ENCODE measurements around the gene ITSN1. TPM values are rescaled to one million over a fixed set of nuclear protein-coding genes. Genes with fewer than 3 reads are reported as not detected.
A peak's percentile ranks its signal among the peaks of the same experiment; 100 is the strongest.

Gene ITSN1
- total and polyA plus RNA-seq, 2 donors from 2014 or later, result 8.1 to 42.5 TPM

DNA sequence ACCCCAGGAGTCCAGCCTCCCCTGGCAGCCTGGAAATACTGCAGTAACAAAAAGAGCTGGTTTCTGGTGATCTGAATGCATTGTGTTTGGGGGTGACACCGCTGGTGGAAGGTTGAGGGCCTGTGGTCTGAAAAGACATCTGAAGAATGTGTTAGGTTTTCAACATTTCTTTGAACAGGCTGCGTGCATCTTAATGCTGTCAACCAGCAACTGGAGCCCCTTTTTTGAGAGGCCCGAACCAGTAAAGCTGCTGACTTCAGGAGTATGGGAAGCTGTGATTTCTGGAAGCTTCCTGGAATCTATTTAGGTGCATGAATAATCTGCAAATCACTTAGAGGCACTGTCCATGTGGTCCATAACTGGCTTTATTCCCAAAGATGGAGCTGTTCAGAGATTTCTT lies 256.3 kb downstream of the ITSN1 start:
- Histone ChIP-seq H3K9ac (ENCODE audit: low read length in 3 of 3) (no peak overlapping the region), H3K4me3 (ENCODE audit: low read length in 3 of 3) (no peak overlapping the region), H3K36me3 (ENCODE audit: control insufficient read depth in 2 of 3, insufficient read depth in 3 of 3, low read length in 3 of 3) (peaks cover 0 to 17% (median 2%) of the 10 kb centered on the region in 3 donors), H3K27ac (ENCODE audit: low read depth in 2 of 2, low read length in 2 of 2) (no peak overlapping the region), H3K9me3 (ENCODE audit: control insufficient read depth in 2 of 3, insufficient read depth in 1 of 3, low read length in 3 of 3) (no peaks in the 10 kb centered on the region), H3K27me3 (ENCODE audit: control insufficient read depth, insufficient read depth, low read length) (no peaks in the 10 kb centered on the region), H3K4me1 (ENCODE audit: control insufficient read depth in 2 of 3, insufficient read depth in 2 of 3, low read depth in 1 of 3, low read length in 3 of 3) (peaks cover 0 to 4% (median 2%) of the 10 kb centered on the region in 3 donors)
- TF ChIP-seq, protein P1, sequence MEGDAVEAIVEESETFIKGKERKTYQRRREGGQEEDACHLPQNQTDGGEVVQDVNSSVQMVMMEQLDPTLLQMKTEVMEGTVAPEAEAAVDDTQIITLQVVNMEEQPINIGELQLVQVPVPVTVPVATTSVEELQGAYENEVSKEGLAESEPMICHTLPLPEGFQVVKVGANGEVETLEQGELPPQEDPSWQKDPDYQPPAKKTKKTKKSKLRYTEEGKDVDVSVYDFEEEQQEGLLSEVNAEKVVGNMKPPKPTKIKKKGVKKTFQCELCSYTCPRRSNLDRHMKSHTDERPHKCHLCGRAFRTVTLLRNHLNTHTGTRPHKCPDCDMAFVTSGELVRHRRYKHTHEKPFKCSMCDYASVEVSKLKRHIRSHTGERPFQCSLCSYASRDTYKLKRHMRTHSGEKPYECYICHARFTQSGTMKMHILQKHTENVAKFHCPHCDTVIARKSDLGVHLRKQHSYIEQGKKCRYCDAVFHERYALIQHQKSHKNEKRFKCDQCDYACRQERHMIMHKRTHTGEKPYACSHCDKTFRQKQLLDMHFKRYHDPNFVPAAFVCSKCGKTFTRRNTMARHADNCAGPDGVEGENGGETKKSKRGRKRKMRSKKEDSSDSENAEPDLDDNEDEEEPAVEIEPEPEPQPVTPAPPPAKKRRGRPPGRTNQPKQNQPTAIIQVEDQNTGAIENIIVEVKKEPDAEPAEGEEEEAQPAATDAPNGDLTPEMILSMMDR (IDR thresholded peaks at IDR 0.05; ENCODE audit: borderline replicate concordance, extremely low read depth, insufficient read depth), result no peak
- FAIRE-seq, result no peak
- DNase-seq, result no peak
- intact Hi-C loops (cut with DNase I), result no loop called here

DNA sequence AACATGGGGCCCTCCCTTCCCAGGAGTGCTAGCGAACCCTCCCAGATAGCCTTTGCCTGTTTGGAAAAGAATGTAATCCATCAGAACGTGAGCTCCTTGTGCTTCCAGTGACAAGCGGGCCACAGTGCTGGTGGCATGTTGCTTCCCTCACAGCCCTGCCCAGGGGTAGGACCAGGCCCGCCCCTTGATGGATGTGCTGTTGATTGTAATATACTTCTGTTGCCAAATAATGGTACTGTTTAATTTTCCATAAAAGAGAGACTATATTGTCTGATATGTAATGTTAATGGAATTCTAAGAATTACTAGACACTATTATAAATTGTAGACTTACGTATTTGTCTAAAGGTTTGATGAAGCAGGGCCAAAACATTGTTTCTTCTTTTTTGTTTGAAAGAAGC lies 256.9 kb downstream of the ITSN1 start:
- no peak overlapping the region for H3K27ac ChIP-seq (ENCODE audit: low read depth in 2 of 2, low read length in 2 of 2)

DNA sequence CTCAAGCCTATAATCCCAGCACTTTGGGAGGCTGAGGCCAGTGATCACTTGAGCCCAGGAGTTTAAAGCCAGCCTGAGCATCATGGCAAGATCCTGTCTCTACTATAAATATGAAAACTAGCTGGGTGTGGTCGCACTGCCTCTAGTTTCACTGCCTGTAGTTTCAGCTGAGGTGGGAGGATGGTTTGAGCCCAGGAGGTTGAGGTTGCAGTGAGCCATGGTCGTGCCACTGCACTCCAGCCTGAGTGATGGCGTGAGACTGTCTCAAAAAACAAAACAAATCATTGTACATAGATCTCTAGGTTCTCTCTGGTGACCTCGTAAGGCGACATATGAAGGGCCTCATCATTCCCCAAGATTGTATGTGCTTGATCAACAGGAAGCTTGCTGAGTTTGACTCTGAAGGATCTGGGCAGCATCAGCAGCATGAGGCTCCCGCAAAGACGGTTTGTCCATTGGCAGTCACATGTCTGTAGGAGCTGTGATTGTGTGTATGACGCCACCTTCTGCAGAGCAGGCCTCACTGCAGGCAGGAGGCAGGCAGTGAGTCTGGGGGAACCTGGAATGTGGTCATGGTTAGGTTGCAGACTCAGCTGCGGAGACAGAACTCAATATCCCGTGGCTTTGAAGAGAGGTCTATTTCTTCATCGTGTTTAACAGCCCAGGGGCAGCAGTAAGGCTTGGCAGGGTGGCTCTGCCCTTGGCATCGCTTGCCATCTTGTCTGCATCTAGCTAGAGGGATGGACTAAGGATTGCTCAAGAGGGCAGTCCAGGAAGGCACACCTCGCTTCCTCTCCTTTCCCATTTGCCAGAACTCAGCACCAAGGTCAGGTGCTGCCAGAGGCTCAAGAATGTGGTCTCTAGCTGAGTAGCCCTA lies 259.3 kb downstream of the ITSN1 start:
- H3K27ac ChIP-seq (ENCODE audit: low read depth in 2 of 2, low read length in 2 of 2), result no peak overlapping the region
- intact Hi-C loops (cut with DNase I), result no loop called here
- peaks cover 5 to 44% (median 19%) of the 10 kb centered on the region in 3 donors for H3K36me3 ChIP-seq (ENCODE audit: control insufficient read depth in 2 of 3, insufficient read depth in 3 of 3, low read length in 3 of 3)
- TF ChIP-seq, protein P1 (IDR thresholded peaks at IDR 0.05; ENCODE audit: borderline replicate concordance, extremely low read depth, insufficient read depth), result peak; percentile 43
- H3K27me3 ChIP-seq (ENCODE audit: control insufficient read depth, insufficient read depth, low read length), result no peaks in the 10 kb centered on the region
- H3K4me1 ChIP-seq (ENCODE audit: control insufficient read depth in 2 of 3, insufficient read depth in 2 of 3, low read depth in 1 of 3, low read length in 3 of 3), result no peaks in the 10 kb centered on the region
- no peak overlapping the region for H3K4me3 ChIP-seq (ENCODE audit: low read length in 3 of 3)
- H3K9me3 ChIP-seq (ENCODE audit: control insufficient read depth in 2 of 3, insufficient read depth in 1 of 3, low read length in 3 of 3), result no peaks in the 10 kb centered on the region
- peak in 3 of 5 donors; percentile 56 to 76 (median 64) for DNase-seq
- no peak for FAIRE-seq
- H3K9ac ChIP-seq (ENCODE audit: low read length in 3 of 3), result no peak overlapping the region

More for the DNA sequence above, 256.9 kb downstream of the ITSN1 start:
- intact Hi-C loops (cut with DNase I), result no loop called here
- FAIRE-seq, result no peak
- TF ChIP-seq, protein P1 (IDR thresholded peaks at IDR 0.05; ENCODE audit: borderline replicate concordance, extremely low read depth, insufficient read depth), result no peak
- no peak overlapping the region for H3K4me3 ChIP-seq (ENCODE audit: low read length in 3 of 3)
- DNase-seq, result no peak
- no peaks in the 10 kb centered on the region for H3K27me3 ChIP-seq (ENCODE audit: control insufficient read depth, insufficient read depth, low read length)
- H3K36me3 ChIP-seq (ENCODE audit: control insufficient read depth in 2 of 3, insufficient read depth in 3 of 3, low read length in 3 of 3), result peaks cover 0 to 23% (median 5%) of the 10 kb centered on the region in 3 donors
- H3K9me3 ChIP-seq (ENCODE audit: control insufficient read depth in 2 of 3, insufficient read depth in 1 of 3, low read length in 3 of 3), result no peaks in the 10 kb centered on the region
- H3K9ac ChIP-seq (ENCODE audit: low read length in 3 of 3), result no peak overlapping the region
- H3K4me1 ChIP-seq (ENCODE audit: control insufficient read depth in 2 of 3, insufficient read depth in 2 of 3, low read depth in 1 of 3, low read length in 3 of 3), result peaks cover 0 to 4% (median 2%) of the 10 kb centered on the region in 3 donors
